ENCODE results near the gene SLC9C1.

Gene SLC9C1

GRCh38 chr3:112293368-112294321 is at the start of gene SLC9C1:
Gene SLC9C1, minus strand, starts transcription at chr3:112294216. Its CDS starts 7,425 bp downstream, at chr3:112286791.
- peak; percentile 46 for DNase-seq

- DNase-seq = no peak
Measured at GRCh38 chr3:112341386-112341785, 47.4 kb upstream of the SLC9C1 start.

GRCh38 chr3:112339609-112340008 is 45.6 kb upstream of the SLC9C1 start:
- DNase-seq = no peak

GRCh38 chr3:112339134-112339533 is 45.1 kb upstream of the SLC9C1 start:
- no peak for DNase-seq

GRCh38 chr3:112338727-112339056 is 44.7 kb upstream of the SLC9C1 start:
- DNase-seq = no peak

GRCh38 chr3:112338021-112338726 is 44.2 kb upstream of the SLC9C1 start:
- DNase-seq = no peak

- DNase-seq = no peak
Measured at GRCh38 chr3:112335434-112335781, 41.4 kb upstream of the SLC9C1 start.

GRCh38 chr3:112334691-112335433 is 40.8 kb upstream of the SLC9C1 start:
- no peak for DNase-seq

GRCh38 chr3:112333381-112334317 is 39.6 kb upstream of the SLC9C1 start:
- peak; percentile 74 for DNase-seq

GRCh38 chr3:112333002-112333380 is 39.0 kb upstream of the SLC9C1 start, which contains the start of gene CD200:
Gene CD200, plus strand, starts transcription at chr3:112333156. Its CDS starts 57 bp downstream, at chr3:112333213.
- peak; percentile 85 for DNase-seq

- no peak for DNase-seq
Measured at GRCh38 chr3:112331851-112332250, 37.8 kb upstream of the SLC9C1 start.

GRCh38 chr3:112327371-112327951 is 33.4 kb upstream of the SLC9C1 start:
- no peak for DNase-seq

GRCh38 chr3:112321867-112322652 is 28.0 kb upstream of the SLC9C1 start:
- no peak for DNase-seq

GRCh38 chr3:112320691-112321090 is 26.7 kb upstream of the SLC9C1 start:
- DNase-seq = no peak

- DNase-seq = no peak
Measured at GRCh38 chr3:112319516-112320276, 25.7 kb upstream of the SLC9C1 start.

- no peak for DNase-seq
Measured at GRCh38 chr3:112315791-112316190, 21.8 kb upstream of the SLC9C1 start.

- no peak for DNase-seq
Measured at GRCh38 chr3:112314649-112315048, 20.6 kb upstream of the SLC9C1 start.

- no peak for DNase-seq
Measured at GRCh38 chr3:112308151-112308911, 14.3 kb upstream of the SLC9C1 start.

- no peak for DNase-seq
Measured at GRCh38 chr3:112307557-112307956, 13.5 kb upstream of the SLC9C1 start.
